HG02678 (cell line): ENCODE measurements around the gene NOXA1.

Experiments
- ATAC-seq: cut with Tn5 transposase; IDR thresholded peaks from one replicate; pipeline ENCODE4 v1.9.1; 2021; ENCODE audit warnings: mild to moderate bottlenecking, moderate library complexity; ENCODE audit not compliant: unreplicated experiment

The NOXA1 gene

DNA sequence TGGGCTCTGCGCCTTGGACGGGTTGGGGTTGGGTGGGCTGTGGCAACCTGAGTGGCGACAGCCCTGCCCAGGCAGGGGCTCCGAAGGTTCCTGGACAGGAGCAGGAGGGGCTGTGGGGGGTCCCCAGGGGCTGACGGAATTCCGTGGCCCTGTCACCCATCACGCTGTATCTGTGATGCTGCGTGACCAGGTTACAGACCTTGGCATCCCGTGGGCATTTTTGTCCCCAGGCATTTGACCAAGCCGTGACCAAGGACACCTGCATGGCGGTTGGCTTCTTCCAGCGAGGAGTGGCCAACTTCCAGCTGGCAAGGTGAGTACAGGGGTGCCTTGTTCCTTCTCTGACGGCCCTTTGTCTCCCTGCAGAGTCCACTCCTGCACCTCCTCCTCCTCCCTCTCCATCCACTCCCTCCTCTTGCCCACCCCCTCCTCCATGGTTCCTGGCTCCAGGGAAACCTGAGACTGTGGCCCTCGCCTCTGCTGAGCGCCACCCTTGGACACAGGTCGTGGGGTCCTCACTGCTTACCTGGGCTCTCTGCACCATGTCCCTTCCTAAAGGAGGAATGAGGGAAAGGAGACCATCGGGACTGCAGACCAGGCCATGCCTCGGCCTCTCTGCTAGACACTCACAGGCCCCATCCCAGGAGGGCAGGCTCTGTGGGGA lies 3.0 kb downstream of the NOXA1 start:
- no peak for ATAC-seq

DNA sequence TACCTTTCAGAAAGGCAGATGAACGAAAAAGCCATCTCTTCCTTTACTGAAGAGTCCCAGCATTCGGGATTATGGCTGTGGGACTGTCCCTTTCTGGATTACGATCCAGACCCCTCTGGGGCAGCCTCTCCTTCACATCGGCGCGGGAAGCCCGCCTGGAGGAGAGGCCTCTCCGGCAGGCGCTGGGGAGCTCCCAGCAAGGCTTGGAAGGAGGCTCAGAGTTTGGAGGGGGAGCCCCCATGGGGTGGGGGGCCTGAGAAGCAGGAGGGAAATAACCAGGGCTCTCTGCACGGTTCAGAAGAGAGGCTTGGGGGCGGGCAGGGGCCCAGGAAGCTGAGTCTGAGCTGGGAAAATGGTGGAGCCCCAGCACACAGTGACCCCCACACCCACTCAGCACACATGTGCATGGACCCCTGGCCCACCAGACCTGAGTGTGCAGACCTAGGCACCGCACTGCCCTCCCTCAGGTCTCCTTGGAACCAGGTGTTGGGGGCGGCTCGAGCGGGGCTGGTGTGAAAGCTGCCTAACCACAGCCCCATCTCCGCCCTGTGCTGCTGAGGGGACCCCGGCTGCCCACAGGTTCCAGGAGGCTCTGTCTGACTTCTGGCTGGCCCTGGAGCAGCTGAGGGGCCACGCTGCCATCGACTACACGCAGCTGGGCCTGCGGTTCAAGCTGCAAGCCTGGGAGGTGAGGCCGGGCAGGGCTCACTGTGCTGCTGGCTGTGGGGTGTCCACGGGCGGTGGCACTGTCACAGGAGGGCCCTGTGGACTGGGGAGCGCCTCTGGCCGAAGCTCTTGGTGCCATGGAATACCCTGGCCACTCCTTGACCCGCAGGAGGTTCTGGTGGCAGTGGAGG lies 4.5 kb downstream of the NOXA1 start:
- ATAC-seq: no peak

DNA sequence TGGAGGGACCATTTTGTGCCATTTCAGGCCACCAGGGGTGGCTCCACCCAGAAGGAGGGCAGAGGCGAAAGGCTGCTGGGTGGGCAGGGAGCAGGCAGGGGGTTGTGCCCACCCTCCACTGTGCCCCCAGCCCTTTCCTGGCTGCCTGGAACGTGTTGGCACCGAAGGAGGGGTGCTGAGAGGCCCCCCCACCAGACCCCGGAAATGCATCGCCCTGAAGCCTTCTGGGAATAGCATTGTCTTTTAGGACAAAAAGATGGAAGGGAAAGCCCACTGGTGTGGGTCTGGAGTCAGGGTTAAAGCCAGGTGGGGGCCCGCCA lies 5.1 kb downstream of the NOXA1 start:
- no peak for ATAC-seq

DNA sequence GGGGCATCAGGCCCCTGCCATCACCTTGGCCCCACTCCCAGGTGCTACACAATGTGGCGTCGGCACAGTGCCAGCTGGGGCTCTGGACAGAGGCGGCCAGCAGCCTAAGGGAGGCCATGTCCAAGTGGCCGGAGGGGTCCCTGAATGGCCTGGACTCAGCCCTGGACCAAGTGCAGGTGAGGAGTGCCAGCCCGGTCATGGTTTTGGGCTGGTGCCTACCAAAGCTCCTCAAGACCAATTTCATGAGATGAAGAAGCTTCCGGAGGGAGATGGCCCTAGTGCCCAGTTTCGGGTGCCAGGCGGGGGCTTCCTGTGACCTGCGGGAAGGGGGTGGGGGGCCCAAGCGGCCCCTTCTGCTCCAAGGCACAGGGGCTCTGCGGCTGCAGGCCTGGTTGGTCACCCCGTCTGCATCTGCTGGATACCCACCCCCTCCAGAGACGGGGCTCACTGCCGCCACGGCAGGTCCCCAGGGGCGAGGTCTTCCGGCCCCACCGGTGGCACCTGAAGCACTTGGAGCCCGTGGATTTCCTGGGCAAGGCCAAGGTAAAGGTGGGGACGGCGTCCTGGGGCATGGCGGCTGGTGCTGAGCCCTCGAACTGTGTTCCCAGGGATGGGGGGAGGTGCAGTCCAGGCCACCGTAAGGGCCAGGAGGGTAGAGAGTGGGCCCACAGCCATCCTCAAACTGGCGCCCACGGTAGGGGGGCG lies 5.8 kb downstream of the NOXA1 start:
- ATAC-seq: no peak

DNA sequence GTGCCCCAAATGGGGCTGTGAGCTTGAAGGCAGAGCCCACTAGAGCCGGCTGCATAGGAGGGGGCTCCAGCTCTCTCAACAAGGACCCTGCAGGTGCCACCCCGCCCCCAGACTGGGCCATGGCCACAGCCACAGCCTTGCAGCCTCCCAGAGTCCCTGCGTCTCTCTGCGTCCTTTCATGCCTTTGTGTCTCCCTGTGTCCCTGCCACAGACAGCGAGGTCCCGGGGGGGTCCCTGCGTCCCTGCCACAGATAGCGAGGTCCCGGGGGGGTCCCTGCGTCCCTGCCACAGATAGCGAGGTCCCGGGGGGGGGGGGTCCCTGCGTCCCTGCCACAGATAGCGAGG lies 6.3 kb downstream of the NOXA1 start:
- ATAC-seq: no peak

DNA sequence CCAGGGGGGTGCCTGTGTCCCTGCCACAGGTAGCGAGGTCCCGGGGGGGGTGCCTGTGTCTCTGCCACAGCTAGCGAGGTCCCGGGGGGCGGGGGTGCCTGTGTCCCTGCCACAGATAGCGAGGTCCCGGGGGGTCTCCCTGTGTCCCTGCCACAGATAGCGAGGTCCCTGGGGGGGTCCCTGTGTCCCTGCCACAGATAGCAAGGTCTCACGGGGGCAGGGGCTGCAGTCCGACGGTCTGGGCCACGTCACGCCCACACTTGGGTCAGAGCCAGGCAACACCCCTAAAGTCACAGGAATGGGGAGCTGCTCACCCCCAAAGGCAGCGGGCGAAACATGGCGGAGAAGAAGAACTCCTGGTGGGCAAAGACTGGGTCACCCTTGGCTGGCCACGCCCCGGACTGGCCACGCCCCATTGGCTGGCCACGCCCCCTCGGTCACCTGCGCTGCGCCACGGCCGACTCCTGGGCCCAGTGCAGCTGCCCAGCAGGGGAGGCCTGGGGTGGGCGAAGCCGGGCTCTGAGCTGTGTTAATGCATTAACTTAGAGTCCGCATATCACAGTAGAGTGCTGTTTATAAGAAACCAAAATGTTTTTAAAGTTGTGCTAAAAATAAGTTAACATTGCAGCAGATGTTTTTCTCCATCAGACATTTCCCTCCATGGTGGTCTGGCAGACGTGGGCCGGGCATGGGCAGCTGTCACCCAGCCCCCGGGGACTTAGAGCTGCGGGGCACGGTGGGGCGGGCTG lies 7.0 kb downstream of the NOXA1 start:
- no peak for ATAC-seq

DNA sequence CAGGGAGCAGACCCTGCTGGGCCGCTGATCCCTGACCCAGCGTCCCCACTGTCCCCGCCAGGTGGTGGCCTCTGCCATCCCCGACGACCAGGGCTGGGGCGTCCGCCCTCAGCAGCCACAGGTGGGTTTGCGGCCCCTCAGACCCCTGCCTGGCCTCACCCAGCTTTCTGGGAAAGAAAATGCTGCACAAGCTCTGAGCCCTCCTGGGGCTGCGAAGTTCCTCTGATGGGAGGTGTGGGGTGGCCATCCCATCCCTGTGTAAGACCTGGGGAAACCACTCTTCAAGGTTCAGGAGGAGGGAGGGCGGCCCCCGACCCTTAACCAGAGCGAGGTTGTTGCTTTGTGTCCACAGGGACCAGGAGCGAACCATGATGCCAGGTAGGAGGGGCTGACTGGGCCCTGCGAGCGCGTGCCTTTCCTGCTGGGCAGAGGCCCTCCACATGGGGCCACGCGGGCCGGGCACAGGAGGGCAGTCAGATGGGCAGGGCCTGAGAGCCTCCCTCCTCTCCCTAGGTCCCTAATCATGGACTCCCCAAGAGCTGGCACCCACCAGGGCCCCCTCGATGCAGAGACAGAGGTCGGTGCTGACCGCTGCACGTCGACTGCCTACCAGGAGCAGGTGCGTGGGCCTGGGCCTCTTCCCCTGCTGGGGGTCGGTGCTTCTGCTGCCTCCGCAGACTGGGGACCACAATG lies 7.7 kb downstream of the NOXA1 start:
- ATAC-seq: no peak

DNA sequence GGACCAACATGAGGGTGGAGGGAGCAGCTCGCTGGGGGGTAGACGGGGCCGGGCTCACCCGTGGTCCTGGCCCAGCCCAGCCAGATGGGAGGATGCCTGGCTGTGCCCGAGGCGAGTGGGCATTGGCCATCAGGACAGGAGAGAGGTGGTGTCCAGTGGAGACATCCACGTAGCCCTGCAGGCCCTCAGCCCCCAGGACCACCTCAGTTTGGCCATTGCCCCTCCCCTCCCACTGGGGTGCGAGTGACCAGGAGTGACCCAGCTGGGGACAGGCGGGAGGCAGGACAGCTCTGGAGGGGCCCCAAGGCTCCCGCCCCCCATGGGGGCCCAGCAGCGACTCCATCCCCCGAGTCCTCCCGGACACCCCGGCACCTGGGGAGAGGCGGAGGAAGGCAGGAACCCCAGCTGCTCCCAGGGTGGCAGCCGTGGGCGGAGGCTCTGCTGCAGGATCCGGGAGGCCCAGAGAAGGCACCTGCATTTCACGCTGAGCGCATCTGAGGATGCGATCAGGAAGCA lies 8.3 kb downstream of the NOXA1 start:
- ATAC-seq: no peak

DNA sequence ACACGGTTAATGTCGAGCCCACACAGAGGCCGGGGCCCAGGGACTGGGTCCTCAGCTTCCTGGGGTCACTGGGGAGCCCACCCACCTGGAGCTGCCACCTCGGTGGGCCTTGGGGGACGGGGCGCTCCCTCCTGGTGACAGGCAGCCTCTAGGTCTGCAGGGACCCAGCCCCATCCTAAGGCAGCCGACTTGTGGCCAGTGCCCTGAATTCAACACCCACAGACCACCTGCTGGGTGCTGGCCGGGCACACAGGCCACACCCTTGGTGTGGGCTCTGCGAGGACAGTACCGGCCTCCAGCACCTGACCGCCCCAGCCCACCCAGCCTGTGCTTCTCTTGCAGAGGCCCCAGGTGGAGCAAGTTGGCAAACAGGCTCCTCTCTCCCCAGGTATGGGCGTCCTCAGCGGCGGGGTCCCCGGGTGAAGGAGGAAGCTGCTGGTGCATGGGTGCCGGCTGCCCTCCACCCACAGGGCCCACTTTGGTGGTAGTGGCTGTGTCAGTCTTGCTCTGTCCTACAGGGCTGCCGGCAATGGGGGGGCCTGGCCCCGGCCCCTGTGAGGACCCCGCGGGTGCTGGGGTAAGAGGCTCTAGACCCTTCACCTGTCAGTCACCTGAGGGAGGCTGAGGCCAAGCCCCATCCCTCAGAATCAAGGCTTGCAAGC lies 9.6 kb downstream of the NOXA1 start:
- no peak for ATAC-seq

DNA sequence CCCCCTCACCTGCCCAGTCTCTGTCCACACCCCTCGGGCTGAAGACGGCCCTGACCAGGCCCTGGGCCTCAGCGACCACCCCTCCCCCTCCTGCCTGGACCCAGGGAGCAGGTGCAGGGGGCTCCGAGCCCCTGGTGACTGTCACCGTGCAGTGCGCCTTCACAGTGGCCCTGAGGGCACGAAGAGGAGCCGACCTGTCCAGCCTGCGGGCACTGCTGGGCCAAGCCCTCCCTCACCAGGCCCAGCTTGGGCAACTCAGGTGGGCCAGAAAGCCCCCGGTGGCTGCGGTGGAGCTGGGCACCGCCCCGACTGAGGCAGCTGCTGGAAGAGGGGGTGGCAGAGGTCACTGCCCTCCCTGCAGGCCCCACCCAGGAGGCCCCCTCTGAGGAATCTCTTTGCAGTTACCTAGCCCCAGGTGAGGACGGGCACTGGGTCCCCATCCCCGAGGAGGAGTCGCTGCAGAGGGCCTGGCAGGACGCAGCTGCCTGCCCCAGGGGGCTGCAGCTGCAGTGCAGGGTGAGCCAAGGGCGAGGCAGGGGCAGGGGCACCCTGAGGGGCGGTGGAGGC lies 10.2 kb downstream of the NOXA1 start:
- no peak for ATAC-seq

DNA sequence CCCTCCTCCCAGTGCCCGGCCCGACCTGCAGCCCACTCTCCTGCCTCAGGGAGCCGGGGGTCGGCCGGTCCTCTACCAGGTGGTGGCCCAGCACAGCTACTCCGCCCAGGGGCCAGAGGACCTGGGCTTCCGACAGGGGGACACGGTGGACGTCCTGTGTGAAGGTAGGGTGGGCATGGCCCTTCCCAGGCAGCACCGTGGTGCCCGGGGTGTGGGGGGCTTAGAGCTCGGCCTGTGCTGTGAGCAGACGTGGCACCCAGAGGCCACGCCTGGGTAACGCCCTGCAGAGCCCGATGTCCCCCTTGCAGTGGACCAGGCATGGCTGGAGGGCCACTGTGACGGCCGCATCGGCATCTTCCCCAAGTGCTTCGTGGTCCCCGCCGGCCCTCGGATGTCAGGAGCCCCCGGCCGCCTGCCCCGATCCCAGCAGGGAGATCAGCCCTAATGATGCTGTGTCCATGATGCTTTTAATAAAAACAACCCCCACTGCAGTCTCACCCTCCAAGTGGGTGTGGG lies 10.8 kb downstream of the NOXA1 start:
- no peak for ATAC-seq

DNA sequence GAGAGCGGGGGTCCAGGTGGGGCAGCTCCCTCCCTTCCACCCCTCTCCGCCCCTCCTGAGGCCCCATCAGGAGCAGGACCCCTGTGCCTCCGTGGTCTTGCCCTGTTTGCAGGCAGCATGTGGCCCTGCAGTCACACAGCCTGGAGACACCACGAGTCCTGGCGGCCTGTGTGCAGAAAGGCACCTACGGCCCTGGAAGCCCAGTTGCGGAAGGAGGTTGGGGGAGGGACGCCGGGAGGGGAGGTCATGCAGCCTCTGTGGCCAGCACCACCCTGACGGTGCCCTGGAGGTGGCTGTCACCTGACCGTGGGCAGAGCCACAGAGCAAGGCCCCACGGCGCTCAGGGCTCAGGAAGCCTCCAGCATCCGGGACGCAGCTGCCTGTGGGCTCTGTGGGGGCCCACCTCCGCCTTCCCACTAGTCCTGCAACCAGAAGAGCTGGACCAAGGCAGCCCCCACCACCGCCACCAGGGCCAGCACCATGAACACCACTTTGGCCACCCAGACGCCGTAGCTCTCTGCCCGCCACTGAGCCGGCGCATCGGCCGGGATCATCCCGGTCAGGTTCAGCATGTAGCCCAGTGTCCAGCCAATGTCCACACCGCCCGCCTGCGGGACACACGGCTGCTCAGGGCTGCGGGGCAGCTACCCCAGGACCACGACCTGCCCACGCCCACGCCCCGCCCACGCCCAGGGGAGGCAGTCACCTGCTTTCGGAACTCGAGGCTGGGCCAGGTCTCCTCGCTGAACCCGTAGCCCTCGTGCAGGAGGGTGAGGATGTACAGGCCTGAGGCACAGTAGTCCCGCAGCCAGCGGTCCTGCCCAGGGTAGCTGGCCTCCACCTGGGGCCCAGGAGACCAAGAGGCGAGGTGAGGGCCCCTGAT lies 11.5 kb downstream of the NOXA1 start:
- no peak for ATAC-seq

DNA sequence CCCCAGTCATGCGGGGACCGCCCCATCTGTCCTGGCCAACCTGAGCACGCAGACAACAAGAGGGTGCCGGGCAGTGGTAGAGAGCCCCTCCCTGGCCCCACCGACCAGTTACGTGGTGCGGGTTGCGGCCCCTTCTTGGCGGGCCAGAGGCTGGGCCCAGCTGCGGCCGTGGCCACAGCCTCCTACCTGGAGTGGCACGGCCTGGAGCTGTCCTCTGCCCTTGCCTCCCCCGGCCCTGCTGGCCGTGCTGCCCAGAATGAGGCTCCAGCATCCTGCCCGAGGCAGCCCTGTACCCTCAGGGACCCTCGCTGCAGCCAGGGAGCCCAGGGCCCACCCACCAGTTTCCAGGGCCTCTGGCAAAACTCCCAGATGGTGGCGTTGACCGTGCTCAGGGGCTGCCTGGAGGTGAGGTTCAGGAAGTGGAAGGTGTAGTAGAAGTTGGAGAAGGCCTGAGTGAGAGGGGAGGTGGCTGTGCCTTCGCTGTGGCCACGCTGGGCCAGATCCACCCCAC lies 12.2 kb downstream of the NOXA1 start:
- ATAC-seq: no peak

DNA sequence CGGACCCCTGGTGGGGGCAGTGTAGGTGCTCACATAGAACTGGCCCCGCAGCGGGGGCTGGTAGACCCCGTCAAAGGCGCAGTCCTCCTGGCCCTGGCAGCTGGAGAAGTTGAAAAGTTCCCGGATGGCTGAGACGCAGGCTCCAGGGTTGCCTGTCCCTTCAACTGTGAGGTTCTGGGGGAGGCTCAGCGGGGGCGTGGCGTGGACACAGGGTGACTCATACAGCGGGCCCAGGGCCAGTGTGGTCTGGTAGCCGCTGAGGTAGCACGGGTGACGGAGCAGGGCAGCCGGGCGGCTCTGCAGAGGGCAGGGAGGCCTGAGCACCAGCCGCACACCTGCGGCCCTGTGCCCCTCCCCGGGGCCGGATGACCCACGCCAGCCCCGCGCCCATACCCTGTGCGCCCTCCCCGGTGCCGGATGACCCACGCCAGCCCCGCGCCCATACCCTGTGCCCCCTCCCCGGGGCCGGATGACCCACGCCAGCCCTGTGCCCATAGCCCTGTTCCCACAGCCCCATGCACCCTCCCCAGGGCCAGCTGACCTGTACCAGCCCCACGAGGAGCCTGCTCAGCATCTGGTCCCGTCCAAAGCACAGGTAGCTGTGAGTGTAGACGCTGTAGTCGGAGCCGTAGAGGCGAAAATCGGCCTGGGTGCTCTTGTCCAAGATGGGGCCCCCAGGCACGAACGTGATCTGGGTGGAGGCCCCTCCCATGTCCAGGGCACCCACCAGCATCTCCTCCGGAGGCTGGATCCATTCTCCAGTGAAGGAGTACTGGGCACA lies 13.0 kb downstream of the NOXA1 start:
- ATAC-seq: no peak

DNA sequence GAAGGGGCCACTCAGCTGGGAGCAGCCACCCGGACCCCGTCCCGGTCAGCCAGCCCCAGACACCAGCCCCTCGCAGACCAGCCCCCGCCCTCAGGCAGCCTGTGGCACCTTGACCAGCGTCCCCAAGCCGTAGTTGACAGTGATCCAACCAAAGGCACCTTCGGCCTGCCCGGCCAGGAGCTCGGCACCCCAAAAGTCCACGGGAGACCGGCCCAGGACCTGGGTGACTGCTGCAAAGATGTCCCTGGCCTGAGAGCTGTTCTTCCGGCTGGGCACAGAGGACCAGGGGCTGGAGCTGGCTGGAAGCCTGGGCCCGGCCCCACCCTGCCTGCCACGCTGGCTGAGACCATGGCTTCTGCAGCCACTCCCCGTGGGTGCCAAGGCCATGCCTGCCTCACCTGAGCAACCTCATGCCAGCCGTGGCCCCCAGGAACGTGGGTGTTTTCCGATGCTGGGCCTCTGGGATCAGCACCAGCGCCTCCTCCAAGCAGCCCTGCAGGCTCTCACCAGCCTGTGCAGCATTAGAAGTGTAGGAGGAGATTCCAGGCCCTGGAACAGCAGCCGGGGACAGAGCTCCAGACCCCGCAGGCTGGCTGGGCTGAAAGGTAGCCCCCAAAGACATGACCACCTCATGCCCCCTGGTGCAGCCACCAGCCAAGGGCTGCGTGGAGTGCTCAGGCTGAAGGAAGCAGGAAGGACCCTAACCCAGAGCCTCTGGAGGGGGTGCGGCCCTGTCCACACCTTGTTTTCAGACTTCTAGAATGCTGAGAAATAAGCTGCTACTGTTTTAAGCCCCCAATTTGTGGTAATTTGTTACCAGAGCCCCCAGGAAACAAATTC lies 13.8 kb downstream of the NOXA1 start:
- no peak for ATAC-seq

DNA sequence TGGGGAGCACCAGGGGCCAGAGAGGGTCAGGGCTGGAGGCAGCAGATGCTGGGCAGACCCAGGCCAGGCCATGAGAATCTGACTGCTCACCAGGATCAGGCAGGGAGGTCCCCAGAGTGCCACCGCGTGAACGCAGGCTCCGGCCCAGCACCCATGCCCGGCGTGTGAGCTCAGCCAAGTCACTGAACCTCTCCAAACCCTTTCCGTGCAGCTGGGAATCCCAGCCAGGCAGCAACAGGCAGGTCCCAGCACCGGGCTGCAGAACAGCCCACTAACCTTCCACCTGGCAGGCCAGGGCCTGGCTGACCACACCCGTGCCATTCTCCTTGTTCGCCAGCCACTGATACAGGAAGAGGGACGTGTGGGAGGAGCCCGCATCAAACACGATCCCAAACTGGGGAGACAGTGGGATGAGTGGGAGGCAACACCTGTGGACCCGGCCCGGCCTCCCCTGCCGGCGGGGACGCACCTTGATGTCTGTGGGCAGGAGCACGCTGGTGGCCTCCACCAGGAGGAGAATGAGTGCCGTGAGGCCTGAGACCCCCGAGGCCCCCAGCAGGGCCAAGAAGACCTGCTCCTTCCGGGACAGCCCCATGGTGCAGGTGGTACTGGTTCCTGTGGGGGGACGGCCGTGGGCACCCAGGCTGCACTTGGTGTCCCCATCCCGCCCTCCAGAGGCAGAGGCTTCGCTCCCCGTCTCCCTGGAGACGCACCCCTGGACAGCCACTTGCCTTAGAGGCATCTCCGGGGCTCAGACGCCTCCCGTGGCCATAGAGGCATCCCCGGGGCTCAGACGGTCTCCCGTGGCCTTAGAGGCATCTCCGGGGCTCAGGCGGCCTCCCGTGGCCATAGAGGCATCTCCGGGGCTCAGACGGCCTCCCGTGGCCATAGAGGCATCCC lies 14.7 kb downstream of the NOXA1 start:
- ATAC-seq: no peak
